T-helper 17 cell (primary cell): Measurements from ENCODE around the gene TGFBR3. TPM values are rescaled to one million over a fixed set of nuclear protein-coding genes. Genes with fewer than 3 reads are reported as not detected.

Source experiments
- ATAC-seq: fragments of 150-1000 bp; cut with Tn5 transposase; 2 replicates; pipeline ENCODE4 v1.10.0; 2021; ENCODE audit warnings: mild to moderate bottlenecking, moderate library complexity
- DNase-seq, 3 donors: peaks; one replicate each; pipeline versions ENCODE4 v3.0.0 to v3.0.0-alpha.2; 2020 to 2021
- H3K9me3 ChIP-seq: one replicate; pipeline ENCODE4 v1.7.0; 2013; ENCODE audit warnings: low read length, mild to moderate bottlenecking; ENCODE audit not compliant: control insufficient read depth, poor library complexity, severe bottlenecking
- H3K27ac Mint-ChIP-seq: one replicate; pipeline ENCODE4 v1.8.0; 2022; ENCODE audit warnings: mild to moderate bottlenecking, moderate library complexity, mixed read lengths
- H3K27me3 Mint-ChIP-seq: one replicate; pipeline ENCODE4 v1.8.0; 2022; ENCODE audit warnings: mixed read lengths
- H3K36me3 Mint-ChIP-seq: one replicate; pipeline ENCODE4 v1.8.0; 2022; ENCODE audit warnings: low read depth, mixed read lengths
- H3K4me1 Mint-ChIP-seq: one replicate; pipeline ENCODE4 v1.8.0; 2022; ENCODE audit warnings: mild to moderate bottlenecking, mixed read lengths
- H3K4me3 Mint-ChIP-seq: one replicate; pipeline ENCODE4 v1.8.0; 2022; ENCODE audit warnings: mild to moderate bottlenecking, moderate library complexity, mixed read lengths
- total RNA-seq, 4 donors: library from RNA in 2 of 4; stranded (reverse) in 2 of 4; gene quantifications; one replicate each; pipeline ENCODE4 v1.2.3 and lab custom pipeline; 2022 to 2026

The TGFBR3 gene
- total RNA-seq, 2 donors from 2014 or later = 21.0 to 27.6 TPM

- Mint-ChIP-seq H3K27me3 (no peaks in the 10 kb centered on the region), H3K4me3 (no peak overlapping the region), H3K27ac (peak overlapping the region; percentile 14), H3K4me1 (peaks cover 23% of the 10 kb centered on the region), H3K36me3 (peaks cover 7% of the 10 kb centered on the region)
- no peaks in the 10 kb centered on the region for H3K9me3 ChIP-seq
- no peak for DNase-seq
- no peak for ATAC-seq
Observed at GRCh38 chr1:91736715-91737615, 149.0 kb downstream of the TGFBR3 start.

- H3K27me3 Mint-ChIP-seq = no peaks in the 10 kb centered on the region
- ATAC-seq (no peak), DNase-seq (no peak)
- no peaks in the 10 kb centered on the region for H3K9me3 ChIP-seq
- H3K27ac Mint-ChIP-seq = no peak overlapping the region
- H3K4me1 Mint-ChIP-seq = peaks cover 31% of the 10 kb centered on the region
- H3K36me3 Mint-ChIP-seq = peaks cover 7% of the 10 kb centered on the region
- no peak overlapping the region for H3K4me3 Mint-ChIP-seq
Observed at GRCh38 chr1:91736146-91736714, 149.7 kb downstream of the TGFBR3 start.

- no peak for ATAC-seq
- H3K4me3 Mint-ChIP-seq = no peak overlapping the region
- DNase-seq = no peak
- no peaks in the 10 kb centered on the region for H3K9me3 ChIP-seq
- H3K4me1 Mint-ChIP-seq = peaks cover 38% of the 10 kb centered on the region
- H3K27me3 Mint-ChIP-seq = no peaks in the 10 kb centered on the region
- H3K36me3 Mint-ChIP-seq = peaks cover 7% of the 10 kb centered on the region
- H3K27ac Mint-ChIP-seq = peak overlapping the region; percentile 43
Observed at GRCh38 chr1:91735266-91735845, 150.6 kb downstream of the TGFBR3 start.

- DNase-seq = no peak
- H3K4me3 Mint-ChIP-seq = no peak overlapping the region
- H3K27me3 Mint-ChIP-seq = no peaks in the 10 kb centered on the region
- no peaks in the 10 kb centered on the region for H3K9me3 ChIP-seq
- peaks cover 44% of the 10 kb centered on the region for H3K4me1 Mint-ChIP-seq
- no peak for ATAC-seq
- H3K36me3 Mint-ChIP-seq = peaks cover 7% of the 10 kb centered on the region
- peak overlapping the region; percentile 43 for H3K27ac Mint-ChIP-seq
Observed at GRCh38 chr1:91734761-91735160, 151.2 kb downstream of the TGFBR3 start.

GRCh38 chr1:91733108-91733710 is 152.7 kb downstream of the TGFBR3 start:
- H3K36me3 Mint-ChIP-seq = peaks cover 5% of the 10 kb centered on the region
- no peaks in the 10 kb centered on the region for H3K27me3 Mint-ChIP-seq
- H3K4me1 Mint-ChIP-seq = peaks cover 45% of the 10 kb centered on the region
- DNase-seq (no peak), ATAC-seq (no peak)
- no peak overlapping the region for H3K4me3 Mint-ChIP-seq
- peak overlapping the region; percentile 93 for H3K27ac Mint-ChIP-seq
- H3K9me3 ChIP-seq = no peaks in the 10 kb centered on the region

- Mint-ChIP-seq H3K27me3 (no peaks in the 10 kb centered on the region), H3K4me1 (peaks cover 46% of the 10 kb centered on the region), H3K36me3 (peaks cover 6% of the 10 kb centered on the region), H3K27ac (peak overlapping the region; percentile 93), H3K4me3 (no peak overlapping the region)
- ATAC-seq (no peak), DNase-seq (no peak)
- no peaks in the 10 kb centered on the region for H3K9me3 ChIP-seq
Observed at GRCh38 chr1:91732291-91733107, 153.5 kb downstream of the TGFBR3 start.

- Mint-ChIP-seq H3K27ac (peak overlapping the region; percentile 93), H3K4me3 (peak overlapping the region; percentile 84), H3K36me3 (peaks cover 6% of the 10 kb centered on the region), H3K4me1 (peaks cover 44% of the 10 kb centered on the region), H3K27me3 (no peaks in the 10 kb centered on the region)
- ATAC-seq = peak; percentile 78
- DNase-seq = peak in 2 of 3 donors; percentile 12 to 15
- no peaks in the 10 kb centered on the region for H3K9me3 ChIP-seq
Observed at GRCh38 chr1:91731815-91732214, 154.1 kb downstream of the TGFBR3 start.

GRCh38 chr1:91730801-91731732 is 154.9 kb downstream of the TGFBR3 start:
- H3K4me3 Mint-ChIP-seq = peak overlapping the region; percentile 84
- H3K9me3 ChIP-seq = no peaks in the 10 kb centered on the region
- ATAC-seq = peak; percentile 65
- peaks cover 4% of the 10 kb centered on the region for H3K36me3 Mint-ChIP-seq
- no peaks in the 10 kb centered on the region for H3K27me3 Mint-ChIP-seq
- peak overlapping the region; percentile 93 for H3K27ac Mint-ChIP-seq
- no peak for DNase-seq
- peaks cover 42% of the 10 kb centered on the region for H3K4me1 Mint-ChIP-seq

- Mint-ChIP-seq H3K4me3 (peak overlapping the region; percentile 57), H3K36me3 (peaks cover 8% of the 10 kb centered on the region), H3K4me1 (peaks cover 38% of the 10 kb centered on the region), H3K27ac (peak overlapping the region; percentile 93), H3K27me3 (no peaks in the 10 kb centered on the region)
- no peaks in the 10 kb centered on the region for H3K9me3 ChIP-seq
- DNase-seq (no peak), ATAC-seq (no peak)
Observed at GRCh38 chr1:91729621-91730358, 156.2 kb downstream of the TGFBR3 start.

- DNase-seq = no peak
- H3K9me3 ChIP-seq = no peaks in the 10 kb centered on the region
- Mint-ChIP-seq H3K36me3 (peaks cover 6% of the 10 kb centered on the region), H3K27me3 (no peaks in the 10 kb centered on the region), H3K27ac (no peak overlapping the region), H3K4me1 (peaks cover 30% of the 10 kb centered on the region), H3K4me3 (no peak overlapping the region)
- no peak for ATAC-seq
Observed at GRCh38 chr1:91727763-91728162, 158.2 kb downstream of the TGFBR3 start.

- peaks cover 9% of the 10 kb centered on the region for H3K36me3 Mint-ChIP-seq
- no peak for ATAC-seq
- H3K27me3 Mint-ChIP-seq = no peaks in the 10 kb centered on the region
- H3K27ac Mint-ChIP-seq = no peak overlapping the region
- DNase-seq = no peak
- H3K4me1 Mint-ChIP-seq = peaks cover 19% of the 10 kb centered on the region
- no peak overlapping the region for H3K4me3 Mint-ChIP-seq
- no peaks in the 10 kb centered on the region for H3K9me3 ChIP-seq
Observed at GRCh38 chr1:91725989-91726721, 159.8 kb downstream of the TGFBR3 start.
